Stimulated activated CD8-positive, alpha-beta memory T cell treated with anti-CD3 and anti-CD28 coated beads, Interleukin-7, amount 100 ng/mL, for 1 hour (primary cell): ENCODE data around the gene ARHGEF12.

Experiments
- DNase-seq, 2 donors: peaks; one replicate each; pipeline ENCODE4 v3.0.0-alpha.2; 2020; ENCODE audit warnings: low read depth in 2 of 2

Gene ARHGEF12

DNA sequence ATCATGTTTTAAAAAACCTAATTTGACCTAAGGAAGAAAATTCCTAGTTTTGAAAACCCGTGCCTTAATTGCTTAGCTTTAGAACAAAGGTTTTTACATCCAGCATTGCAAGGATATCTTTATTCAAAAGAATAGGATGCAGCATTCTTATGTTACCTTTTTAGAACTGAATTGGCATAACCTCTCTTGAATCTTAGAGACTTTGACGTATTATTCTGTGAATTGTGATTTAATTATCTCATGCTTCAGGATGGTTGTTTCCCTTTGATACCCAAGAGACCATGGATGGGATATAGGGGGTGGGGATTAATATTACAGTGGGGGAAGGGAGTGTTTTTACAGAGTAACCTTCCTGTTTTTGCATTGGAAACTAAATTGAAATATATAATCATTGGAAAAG is 49.4 kb downstream of the ARHGEF12 start:
- no peak for DNase-seq

DNA sequence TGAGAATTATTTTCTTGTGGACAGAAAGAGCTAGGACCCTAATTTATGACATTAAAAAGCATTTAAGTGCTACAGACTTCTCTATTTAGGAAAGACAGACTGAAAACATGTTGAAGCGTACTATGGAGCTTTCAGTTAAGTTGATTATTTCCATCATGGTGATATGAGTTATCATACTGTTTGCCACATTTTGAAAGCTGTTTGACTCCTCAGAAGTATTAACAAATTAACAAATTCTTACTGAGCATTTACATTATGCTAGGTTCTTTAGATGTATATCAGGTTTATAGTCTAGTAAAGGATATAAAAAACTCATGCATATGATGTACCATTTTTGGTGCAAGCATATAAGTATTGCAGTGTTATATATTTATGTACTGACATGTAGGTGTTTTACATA is 50.1 kb downstream of the ARHGEF12 start:
- DNase-seq = no peak

DNA sequence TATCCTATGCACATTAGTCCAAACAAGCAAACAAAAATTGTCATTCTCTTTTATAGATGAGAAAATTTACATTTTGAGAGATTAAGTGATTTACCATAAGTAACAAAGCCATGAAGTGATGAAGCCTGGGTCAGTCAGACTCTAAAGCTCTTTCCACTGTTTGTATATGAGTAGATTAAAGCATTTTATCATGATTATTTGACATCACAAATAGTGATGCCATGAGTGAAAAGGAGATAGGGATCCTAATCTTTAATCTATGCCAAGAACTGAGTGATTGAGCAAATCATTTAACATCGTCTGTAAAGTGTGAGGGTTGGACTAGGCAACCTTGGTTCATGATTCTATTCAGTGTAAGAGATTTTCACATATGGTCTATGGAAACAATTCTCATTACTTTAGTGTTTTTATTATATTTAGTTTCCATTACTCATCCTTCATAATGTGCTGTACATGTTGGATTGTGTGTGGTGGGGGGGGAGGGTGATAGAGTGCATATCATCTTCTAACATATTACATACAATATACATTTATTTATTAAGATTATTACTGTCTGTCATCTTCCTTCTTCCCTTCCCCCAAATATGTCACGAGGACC is 50.7 kb downstream of the ARHGEF12 start:
- DNase-seq = no peak

DNA sequence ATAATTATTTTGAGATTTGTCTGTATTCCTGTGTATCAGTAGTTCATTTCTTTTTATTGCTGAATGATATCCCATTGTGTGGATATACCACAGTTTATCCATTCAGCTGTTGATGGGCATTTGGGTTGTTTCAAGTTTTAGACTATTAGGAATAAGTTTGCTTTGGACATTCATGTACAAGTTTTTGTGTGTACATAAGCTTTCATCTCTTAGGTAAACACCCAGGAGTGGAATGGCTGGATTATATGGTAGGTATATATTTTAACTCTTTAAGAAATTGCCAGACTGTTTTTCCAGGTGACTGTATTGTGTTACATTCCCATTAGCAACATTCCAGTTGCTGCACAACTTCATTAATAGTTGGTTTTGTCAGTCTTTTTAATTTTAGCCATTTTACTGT is 52.0 kb downstream of the ARHGEF12 start:
- no peak for DNase-seq

DNA sequence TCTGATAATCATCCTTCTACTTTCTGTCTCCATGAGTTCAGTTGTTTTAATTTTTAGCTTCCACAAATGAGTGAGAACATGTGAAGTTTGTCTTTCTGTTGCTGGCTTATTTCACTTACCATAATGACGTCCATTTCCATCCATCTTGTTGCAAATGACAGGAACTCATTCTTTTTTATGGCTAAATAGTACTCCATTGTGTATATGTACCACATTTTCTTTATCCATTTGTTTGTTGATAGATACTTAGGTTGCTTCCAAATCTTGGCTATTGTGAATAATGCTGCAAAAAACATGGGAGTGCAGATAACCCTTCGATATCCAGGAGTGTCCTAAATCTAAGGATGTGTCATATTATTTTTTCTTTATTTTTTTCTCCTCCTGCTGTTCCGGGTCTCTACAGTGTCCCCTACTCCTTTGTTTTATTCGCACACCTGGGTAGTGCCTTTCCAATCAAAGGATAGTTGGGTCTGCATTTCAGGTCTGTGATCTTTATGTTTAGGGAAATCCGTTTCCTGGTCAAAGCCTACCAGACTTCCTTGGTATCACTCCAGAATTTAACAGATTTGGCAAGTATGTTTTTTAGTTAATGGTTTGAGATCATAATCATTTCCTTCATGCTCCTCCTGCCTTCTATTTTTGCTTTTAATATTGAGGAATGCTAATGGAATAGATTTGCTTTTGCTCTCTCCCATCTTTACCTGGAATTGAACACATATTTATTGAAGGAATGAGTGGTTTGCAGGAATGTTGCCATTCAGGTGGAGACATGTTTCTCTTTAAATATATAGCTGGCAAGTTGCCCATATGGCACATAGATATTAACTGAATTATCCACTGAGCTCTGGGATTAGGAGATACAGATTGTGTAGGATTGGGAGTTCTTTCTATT is 53.7 kb downstream of the ARHGEF12 start:
- DNase-seq = no peak

DNA sequence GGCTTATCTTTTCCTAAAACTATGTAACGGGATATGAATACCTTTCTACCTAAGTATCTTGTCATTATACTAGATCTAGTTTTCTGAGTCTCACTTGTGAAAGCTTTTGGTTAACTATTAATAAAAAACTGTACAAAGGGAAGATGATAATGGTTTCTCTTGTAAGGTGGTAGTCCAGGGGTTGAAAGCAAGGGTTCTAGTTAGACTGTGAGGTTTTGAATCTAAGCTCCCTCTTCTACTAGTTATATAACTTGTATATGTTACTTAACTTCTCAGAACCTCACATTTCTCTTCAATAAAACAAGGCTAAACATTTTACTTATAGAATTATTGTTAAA is 54.3 kb downstream of the ARHGEF12 start:
- DNase-seq = no peak

DNA sequence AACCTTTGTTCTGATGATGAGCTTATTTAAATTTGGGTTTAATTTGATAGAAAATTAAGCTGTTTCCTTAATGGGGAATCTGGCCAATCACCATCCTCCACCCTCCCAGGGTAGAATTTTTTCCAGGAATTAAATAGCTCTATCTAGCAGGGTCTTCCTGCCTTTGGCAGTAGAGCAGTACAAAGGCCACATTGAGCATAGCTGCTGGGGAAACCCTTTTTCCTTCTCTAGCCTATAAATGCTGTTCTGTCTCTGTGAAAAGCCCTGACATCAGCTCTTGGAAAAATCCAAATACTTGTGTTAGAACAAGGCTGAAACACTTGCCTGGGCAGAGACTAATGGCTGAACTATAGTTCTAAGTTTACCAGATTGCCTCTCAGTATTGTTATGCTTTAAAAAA is 55.1 kb downstream of the ARHGEF12 start:
- no peak for DNase-seq

DNA sequence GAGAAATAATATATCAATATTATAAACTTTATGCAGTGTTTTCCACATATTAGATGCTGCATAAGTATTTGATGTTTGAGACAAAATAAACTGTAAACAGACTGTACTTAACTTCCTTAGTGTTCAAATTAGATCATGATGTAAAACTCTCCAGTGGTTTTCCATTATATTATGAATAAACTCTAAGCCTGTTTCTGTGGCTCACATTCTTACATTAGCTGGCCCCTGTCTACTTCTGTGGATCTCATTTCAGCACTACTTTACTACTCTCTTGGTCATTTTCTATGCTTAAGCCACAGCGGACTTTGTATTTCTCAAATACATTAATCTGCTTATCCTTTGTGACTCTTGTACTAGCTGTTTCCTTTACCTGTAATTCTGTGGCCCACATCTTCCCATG is 55.6 kb downstream of the ARHGEF12 start:
- DNase-seq = no peak

DNA sequence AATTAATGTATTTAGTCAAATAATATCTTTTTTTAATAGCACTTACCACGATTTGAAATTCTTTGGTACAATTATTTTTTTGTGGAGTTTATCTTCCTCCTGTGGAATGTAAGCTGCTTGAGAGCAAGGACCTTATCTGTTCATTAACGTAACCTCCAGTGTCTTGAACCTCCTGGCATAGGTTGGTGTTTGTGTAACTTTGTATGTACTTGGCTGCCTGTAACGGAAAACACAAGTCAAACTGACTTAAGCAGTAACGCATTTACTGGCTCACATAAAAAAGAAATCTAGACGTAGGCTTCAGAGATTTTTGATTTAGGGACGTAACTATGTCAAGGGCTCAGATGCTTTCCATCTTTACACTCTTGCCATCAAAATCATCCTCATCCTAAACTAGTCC is 56.1 kb downstream of the ARHGEF12 start:
- DNase-seq = no peak

DNA sequence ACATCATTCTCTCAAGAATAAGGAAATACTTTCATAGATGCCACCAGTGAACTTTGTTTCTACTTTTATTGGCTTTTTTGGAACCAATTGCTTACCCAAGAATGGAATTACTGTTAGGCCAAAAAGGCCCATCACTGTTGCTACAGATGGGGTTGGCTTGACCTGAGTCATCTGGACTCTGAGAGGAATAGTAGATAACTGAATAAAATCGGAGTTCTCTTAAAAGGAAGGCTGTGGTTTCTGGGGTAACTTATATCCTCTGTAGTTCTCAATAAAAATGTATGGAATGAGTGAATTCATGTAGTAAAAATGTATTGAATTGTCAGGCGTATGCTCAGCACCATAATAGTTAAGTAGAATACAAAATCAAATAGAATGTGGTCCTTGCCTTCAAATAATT is 56.6 kb downstream of the ARHGEF12 start:
- no peak for DNase-seq

DNA sequence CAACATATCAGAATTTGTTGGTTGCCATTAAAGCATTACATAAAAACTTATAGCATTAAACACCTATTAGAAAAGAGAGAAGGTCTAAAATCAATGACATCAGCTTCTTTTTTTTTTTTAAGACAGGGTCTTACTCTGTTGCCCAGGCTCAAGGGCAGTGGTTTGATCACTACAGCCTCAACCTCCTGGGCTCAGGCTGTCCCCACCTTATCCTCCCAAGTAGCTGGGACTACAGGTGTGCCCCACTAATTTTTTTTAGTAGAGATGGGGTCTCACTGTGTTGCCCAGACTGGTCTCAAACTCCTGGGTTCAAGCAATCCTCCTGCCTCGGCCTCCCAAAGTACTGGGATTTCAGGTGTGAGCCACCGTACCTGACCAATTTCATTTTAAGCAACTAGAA is 57.9 kb downstream of the ARHGEF12 start:
- no peak for DNase-seq

DNA sequence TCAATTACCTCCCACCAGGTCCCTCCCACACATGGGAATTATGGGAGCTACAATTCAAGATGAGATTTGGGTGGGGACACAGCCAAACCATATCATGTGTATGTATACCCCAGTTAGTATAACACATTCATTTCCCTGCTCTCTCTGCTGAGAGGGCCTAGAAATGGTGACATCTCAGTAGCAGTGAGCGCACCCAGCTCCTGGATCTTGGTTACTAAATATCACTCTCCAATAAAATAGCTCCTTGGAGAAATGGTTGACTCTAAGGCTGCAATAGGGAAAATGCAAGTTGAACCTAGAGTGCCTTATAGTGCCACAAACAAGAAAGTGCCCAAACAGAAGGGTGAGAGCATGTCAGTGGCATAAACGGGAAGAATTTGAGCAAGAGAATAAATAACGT is 59.6 kb downstream of the ARHGEF12 start:
- DNase-seq = no peak

DNA sequence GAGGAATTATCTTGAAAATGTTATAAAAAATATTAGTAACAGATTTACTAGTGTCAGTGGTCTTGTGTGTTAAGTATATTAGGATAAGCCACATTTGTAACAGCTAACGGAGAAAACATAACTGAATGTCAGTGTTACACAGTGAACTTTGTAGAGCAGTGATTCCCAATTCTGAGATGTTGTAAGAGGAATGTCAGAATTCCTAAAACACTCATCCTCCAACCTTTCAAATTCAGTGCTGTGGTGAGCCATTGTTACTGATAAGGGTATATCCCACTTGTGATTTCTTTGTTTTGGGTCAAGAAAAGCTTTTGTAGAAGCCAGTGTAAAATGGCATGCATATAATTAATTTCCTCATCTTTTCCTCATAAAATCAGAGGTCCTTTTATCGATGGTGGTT is 61.9 kb downstream of the ARHGEF12 start:
- DNase-seq = no peak

DNA sequence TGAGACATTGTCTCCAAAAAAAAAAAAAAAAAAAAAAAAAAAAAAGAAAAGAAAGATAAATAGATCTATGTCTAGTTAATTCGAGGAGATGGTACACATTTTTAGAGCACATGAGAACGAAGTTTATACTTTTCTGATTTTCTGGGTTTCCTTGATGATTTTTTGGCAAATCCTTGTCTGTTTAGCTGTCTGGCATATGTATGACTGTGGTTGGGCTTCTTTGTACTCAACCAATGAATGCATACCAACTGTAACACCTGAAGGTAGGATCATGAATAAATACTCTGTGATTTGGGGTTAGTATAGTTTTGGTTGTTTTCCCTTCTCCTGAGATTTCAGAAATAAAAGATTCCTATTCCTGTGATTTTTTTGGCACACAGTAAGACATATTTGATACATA is 63.1 kb downstream of the ARHGEF12 start:
- DNase-seq = no peak

DNA sequence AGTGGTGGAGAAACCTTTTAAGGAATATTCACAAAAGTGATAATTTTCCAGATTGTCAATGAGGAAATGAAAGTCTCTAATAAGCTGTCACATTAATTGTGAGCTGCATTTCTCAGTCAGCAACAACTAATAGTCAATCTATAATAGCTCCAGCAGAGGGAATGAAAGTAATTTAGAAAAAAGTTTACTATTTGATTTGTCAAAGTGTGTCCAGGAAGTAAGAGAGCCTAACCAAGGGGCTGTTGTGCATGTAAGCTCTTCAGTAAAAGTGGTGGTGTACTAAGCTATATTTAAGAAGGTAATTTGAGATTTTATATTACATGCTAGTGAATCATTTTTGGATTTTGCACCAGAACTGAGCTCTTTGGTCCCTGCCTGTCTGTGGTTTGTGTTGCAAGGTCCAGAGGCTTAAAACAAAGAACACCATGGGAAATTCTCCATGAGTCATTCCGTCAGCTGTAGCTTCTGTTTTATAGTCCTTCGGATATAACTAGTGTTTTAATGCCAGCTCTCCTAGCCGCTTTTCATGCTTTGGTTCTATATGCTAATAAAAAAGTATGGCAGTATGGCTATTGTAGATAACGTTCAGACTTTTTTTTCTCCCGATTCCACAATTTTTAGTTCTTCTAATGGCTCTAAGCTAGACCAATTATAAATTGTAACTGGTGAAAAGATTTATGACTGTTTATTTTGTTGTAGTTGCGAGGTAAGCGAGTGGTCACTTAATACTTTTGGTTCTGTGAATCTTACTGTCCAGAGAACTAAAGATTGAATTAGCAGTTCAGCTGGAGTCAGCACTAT is 64.6 kb downstream of the ARHGEF12 start:
- DNase-seq = no peak

DNA sequence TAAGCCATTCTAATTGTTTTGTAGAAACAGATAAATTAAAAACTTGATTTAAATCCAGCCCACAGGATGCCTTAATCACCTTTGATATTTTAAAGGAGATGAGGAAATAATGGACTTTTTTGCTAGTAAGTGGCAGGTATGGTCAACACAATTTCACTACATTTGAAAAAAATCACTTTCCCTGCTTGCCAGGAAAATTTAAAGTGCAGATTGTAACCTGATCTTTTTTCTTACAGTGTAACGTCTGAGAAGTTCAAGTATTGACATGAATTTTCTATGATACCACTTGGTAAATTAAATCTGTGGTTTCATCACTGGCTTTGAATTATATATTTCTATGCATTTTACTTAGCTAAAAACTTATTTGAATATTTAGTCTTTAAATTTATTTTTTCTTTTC is 65.3 kb downstream of the ARHGEF12 start:
- no peak for DNase-seq

DNA sequence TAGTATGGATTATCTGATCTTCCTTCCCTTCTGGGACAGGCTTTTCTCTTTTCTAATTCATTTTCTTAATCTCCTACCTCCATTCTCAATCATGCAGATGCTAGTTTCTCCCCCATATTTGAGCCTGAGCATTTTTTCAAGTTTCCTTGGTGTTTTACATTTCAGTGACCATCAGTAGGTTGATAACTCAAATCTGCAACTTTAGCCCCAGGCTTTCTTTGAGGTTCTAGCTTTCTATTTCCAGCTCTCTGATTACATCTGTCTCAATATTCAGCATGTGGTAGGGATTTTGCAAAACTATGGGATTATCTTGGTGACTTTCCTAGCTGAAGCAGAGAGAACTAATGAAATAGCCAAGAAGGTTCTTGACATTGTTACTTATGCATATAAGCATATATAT is 67.8 kb downstream of the ARHGEF12 start:
- no peak for DNase-seq

DNA sequence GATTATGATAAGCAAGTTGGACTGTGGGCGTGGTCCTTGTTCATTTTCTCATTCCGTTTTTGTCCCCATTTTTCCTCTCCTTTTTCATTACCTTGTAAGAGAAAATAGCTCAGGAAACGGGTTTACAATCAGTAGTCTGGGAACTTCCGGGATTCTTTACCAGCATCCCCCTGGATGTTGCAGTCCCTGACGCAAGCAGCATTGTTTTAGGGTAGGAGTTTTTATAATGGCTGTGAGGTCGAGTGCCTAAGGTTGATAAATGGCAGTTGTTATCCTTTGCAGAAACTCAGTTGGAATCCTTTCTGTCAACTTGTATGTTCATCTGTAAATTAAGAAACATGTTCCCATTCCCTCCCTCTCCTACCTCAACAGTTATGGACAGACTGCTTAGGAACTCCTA is 68.3 kb downstream of the ARHGEF12 start:
- DNase-seq = no peak

DNA sequence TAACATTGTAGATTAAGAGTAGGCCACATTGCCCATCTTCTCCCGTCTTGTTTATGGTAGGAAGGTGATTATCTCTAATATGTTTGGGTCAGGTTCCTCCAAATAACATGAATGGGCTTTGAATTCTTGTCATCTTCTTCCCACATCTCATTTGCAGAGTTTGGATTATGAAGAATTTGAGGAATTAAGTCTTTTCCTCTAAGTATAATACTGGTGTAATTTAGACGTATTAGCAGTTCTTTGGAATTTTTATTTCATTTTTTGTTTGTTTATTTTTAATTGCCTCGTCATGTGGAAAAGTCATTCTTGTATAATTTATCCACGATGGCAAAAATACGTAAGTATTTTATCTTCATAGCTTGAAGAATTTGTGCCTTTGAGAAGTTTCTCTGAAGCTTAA is 73.4 kb downstream of the ARHGEF12 start:
- no peak for DNase-seq

DNA sequence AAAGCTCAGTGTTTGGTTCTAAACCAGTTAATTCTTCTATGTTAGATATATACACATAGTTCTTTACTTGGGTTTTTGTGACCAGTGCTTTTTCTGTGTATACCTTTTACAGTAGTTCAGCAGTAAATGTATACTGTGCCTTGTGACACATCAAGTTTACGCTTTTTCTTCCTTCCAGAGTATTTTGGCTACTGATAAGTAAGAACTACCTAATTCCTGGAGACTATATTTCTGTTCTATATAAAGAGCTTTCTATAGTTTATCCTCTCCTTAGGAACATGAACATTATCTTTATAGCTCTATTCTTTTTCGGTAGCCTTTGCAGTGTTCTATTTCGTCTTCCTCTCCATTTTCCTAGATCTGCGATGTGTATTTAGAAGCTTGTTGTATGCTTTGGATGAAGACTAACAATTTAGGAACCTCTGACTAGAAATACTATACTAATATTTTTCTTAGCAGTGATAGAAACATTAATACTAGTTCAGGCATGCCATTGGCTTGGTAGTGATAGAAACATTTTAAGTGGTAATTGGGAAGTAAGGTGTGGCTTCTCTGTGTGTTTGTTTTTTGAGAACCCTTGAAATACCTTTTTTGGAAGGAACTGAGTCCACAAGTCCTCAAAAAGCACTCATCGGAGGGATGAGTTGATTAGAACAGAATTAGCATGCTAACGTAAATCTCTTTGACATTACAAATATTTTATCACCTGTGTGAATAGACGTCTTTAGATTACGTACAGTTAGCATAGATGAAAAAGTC is 74.6 kb downstream of the ARHGEF12 start:
- no peak for DNase-seq

DNA sequence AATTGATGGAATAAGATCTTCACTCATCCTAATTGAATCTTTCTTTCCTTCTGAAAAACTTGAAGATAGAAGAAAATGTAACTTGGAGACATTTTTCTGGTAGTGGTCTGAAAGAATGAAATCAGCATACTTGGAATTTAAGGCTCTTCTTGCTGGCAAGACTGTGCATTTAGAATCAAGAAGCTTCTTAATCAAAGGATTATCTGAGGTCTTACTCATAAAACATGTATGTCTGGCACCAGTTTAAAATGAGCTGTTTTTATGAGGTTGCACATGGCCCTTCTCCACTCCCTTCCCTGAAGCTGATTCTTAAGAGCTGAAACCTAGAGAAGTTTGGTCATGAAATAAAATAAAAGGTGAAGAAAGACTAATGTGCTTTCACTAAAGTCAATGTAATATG is 77.3 kb downstream of the ARHGEF12 start:
- DNase-seq = no peak

DNA sequence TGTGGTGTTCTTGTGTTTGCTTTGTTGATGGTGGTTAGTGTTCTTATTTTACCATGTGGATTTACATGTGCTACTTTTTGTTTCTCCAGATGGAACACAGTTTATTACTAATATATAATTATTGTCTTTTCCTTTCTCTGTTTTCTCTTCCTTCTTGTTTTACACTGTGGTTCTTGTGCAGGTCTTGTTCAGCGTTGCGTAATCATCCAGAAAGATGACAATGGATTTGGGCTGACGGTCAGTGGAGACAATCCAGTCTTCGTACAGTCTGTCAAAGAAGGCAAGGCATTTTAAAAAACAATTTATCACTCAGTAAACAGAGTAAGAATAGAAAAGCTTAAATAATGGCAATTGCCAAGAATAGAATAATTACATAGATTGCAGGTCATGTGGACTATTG is 84.4 kb downstream of the ARHGEF12 start:
- no peak for DNase-seq
